ENCODE measurements around the gene MDC1. TPM values are rescaled to one million over a fixed set of nuclear protein-coding genes. Genes with fewer than 3 reads are reported as not detected.

The MDC1 gene
- total and polyA plus RNA-seq, 2 of the 13 experiments (the other 11 are each of a cell fraction or from before 2014, with no cell fraction given): 8.4 to 14.0 TPM

DNA sequence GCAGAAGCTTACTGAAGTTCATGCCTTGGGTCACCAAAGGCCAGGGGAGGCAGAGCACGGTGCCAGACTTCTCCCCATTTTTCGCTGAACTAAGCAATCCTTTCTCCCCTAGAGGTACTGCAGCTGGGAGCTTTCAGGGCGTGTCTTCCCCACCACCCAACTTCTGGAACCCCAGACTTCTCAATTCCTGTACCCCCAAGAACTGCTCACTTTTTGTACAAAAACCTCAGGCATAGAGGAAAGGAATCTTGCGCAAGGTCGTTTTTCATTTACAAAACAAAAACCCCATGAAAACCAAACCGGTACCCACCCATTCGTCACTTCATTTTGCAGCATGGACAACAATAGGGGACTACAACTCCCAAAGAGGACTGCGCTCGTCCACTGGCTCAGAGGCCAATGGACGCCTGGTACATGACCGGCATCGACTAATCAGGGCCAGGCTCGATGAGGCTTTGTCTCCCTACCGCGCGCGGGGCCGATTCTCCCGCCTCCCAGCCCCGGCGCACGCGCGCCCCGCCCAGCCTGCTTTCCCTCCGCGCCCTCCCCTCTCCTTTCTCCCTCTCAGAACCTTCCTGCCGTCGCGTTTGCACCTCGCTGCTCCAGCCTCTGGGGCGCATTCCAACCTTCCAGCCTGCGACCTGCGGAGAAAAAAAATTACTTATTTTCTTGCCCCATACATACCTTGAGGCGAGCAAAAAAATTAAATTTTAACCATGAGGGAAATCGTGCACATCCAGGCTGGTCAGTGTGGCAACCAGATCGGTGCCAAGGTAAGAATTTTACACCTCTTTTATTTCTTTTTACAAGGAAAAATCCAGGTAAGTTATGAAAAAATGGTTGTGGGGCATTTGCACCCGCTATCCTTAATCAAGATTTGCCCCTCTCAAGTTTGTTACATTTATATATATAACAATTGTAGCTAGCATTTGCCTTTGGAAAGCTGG, 3.0 kb upstream of the MDC1 start, which contains the start of gene TUBB (continued):
- TF ChIP-seq, protein P1, sequence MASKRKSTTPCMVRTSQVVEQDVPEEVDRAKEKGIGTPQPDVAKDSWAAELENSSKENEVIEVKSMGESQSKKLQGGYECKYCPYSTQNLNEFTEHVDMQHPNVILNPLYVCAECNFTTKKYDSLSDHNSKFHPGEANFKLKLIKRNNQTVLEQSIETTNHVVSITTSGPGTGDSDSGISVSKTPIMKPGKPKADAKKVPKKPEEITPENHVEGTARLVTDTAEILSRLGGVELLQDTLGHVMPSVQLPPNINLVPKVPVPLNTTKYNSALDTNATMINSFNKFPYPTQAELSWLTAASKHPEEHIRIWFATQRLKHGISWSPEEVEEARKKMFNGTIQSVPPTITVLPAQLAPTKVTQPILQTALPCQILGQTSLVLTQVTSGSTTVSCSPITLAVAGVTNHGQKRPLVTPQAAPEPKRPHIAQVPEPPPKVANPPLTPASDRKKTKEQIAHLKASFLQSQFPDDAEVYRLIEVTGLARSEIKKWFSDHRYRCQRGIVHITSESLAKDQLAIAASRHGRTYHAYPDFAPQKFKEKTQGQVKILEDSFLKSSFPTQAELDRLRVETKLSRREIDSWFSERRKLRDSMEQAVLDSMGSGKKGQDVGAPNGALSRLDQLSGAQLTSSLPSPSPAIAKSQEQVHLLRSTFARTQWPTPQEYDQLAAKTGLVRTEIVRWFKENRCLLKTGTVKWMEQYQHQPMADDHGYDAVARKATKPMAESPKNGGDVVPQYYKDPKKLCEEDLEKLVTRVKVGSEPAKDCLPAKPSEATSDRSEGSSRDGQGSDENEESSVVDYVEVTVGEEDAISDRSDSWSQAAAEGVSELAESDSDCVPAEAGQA (IDR thresholded peaks at IDR 0.05; ENCODE audit: low read depth): peak; percentile 21; the same call in 1 of the 2 replicates
- TF ChIP-seq, protein P1 (CRISPR knock-in tag; IDR thresholded peaks at IDR 0.05; ENCODE audit: borderline replicate concordance): no peak
- peak; percentile 61 for TF ChIP-seq CBX1 (IDR thresholded peaks at IDR 0.05; ENCODE audit: low read depth)
- no peak for TF ChIP-seq ZNF10 (CRISPR knock-in tag; IDR thresholded peaks at IDR 0.05; ENCODE audit: borderline replicate concordance, low read depth)
- TF ChIP-seq TFAP4 (IDR thresholded peaks at IDR 0.05; ENCODE audit: borderline replicate concordance, low read depth): peak; percentile 78
- TF ChIP-seq FOXP1 (IDR thresholded peaks at IDR 0.05): no peak; the same call in 1 of the 2 replicates
- peak; percentile 18 for TF ChIP-seq FOXP1 (CRISPR knock-in tag; IDR thresholded peaks at IDR 0.05)
- 0 out of 2 replicates have a peak, but pooled peaks have one; percentile 10 for TF ChIP-seq FOXA3 (CRISPR knock-in tag; IDR thresholded peaks at IDR 0.05)
- 0 out of 2 replicates have a peak, but pooled peaks have one; percentile 38 for TF ChIP-seq ZNF546 (CRISPR knock-in tag; conservative IDR thresholded peaks at IDR 0.05)
- TF ChIP-seq ATF1 (CRISPR knock-in tag; IDR thresholded peaks at IDR 0.05): peak; percentile 78
- peak; percentile 81 for TF ChIP-seq ZNF747 (CRISPR knock-in tag; IDR thresholded peaks at IDR 0.05; ENCODE audit: borderline replicate concordance)
- peak; percentile 73 for TF ChIP-seq ZNF350 (CRISPR knock-in tag; IDR thresholded peaks at IDR 0.05; ENCODE audit: borderline replicate concordance, low read depth)
- TF ChIP-seq EED (CRISPR knock-in tag; IDR thresholded peaks at IDR 0.05): peak; percentile 76; the same call in 1 of the 2 replicates
- TF ChIP-seq ZNF143 (CRISPR knock-in tag; IDR thresholded peaks at IDR 0.05): peak; percentile 96
- peak; percentile 28; the same call in 1 of the 2 replicates for TF ChIP-seq ZNF609 (CRISPR knock-in tag; IDR thresholded peaks at IDR 0.05; ENCODE audit: borderline replicate concordance)
- no peak for TF ChIP-seq ZNF451 (CRISPR knock-in tag; IDR thresholded peaks at IDR 0.05)
- peak; percentile 73 for TF ChIP-seq XRCC5 (optimal IDR thresholded peaks at IDR 0.05; ENCODE audit: low read length)

Measured in HepG2 (cell line).